BJ (cell line): ENCODE measurements around the gene PLEKHG3. TPM values are rescaled to one million over a fixed set of nuclear protein-coding genes. Genes with fewer than 3 reads are reported as not detected.

Experiments used
- CTCF ChIA-PET: fragments of 350-600 bp; formaldehyde crosslinking; extraction: SDS; loops from one replicate; lab custom pipeline; 2021; ENCODE audit warnings: antibody characterized with exemption, inconsistent platforms; lab: Yijun Ruan, JAX
- POLR2A ChIA-PET: fragments of 300-600 bp; sonication (Branson Sonifier 250); formaldehyde crosslinking; extraction: SDS; loops from one replicate; lab custom pipeline; 2021; ENCODE audit warnings: antibody characterized with exemption; lab: Charles Lee
- DNase-seq: peaks from one replicate; pipeline ENCODE4 v3.0.0-alpha.2; 2011; ENCODE audit warnings: low read depth
- H3K27me3 ChIP-seq: 2 replicates; pipeline ENCODE4 v1.6.0; 2011; ENCODE audit warnings: low read length; ENCODE audit not compliant: control insufficient read depth, insufficient read depth
- H3K36me3 ChIP-seq: 2 replicates; pipeline ENCODE4 v1.5.1; 2011; ENCODE audit warnings: low read length; ENCODE audit not compliant: control insufficient read depth, insufficient read depth
- H3K4me3 ChIP-seq: 2 replicates; pipeline ENCODE4 v1.5.1; 2011; ENCODE audit warnings: low read depth, mild to moderate bottlenecking, control low read depth, low read length
- polyA plus RNA-seq: library from polyadenylated mRNA; depleted of rRNA; stranded (reverse); fragments of >200 nt; gene quantifications from 2 replicates; pipeline ENCODE4 v1.2.3, GENCODE V29; 2011
- TF ChIP-seq, protein P1 (sequence below): IDR thresholded peaks from 2 replicates; pipeline ENCODE4 v1.5.1; 2011; ENCODE audit warnings: low read depth, mild to moderate bottlenecking, control low read depth, inconsistent platforms, low read length, moderate library complexity; ENCODE audit not compliant: insufficient read depth

PLEKHG3 gene
- polyA plus RNA-seq, 1 experiment = 12.4 TPM

- TF ChIP-seq, protein P1, sequence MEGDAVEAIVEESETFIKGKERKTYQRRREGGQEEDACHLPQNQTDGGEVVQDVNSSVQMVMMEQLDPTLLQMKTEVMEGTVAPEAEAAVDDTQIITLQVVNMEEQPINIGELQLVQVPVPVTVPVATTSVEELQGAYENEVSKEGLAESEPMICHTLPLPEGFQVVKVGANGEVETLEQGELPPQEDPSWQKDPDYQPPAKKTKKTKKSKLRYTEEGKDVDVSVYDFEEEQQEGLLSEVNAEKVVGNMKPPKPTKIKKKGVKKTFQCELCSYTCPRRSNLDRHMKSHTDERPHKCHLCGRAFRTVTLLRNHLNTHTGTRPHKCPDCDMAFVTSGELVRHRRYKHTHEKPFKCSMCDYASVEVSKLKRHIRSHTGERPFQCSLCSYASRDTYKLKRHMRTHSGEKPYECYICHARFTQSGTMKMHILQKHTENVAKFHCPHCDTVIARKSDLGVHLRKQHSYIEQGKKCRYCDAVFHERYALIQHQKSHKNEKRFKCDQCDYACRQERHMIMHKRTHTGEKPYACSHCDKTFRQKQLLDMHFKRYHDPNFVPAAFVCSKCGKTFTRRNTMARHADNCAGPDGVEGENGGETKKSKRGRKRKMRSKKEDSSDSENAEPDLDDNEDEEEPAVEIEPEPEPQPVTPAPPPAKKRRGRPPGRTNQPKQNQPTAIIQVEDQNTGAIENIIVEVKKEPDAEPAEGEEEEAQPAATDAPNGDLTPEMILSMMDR = no peak
- no peak overlapping the region for H3K4me3 ChIP-seq
- ChIA-PET CTCF (no interaction called here), POLR2A (no interaction called here)
- peaks cover 13% of the 10 kb centered on the region for H3K27me3 ChIP-seq
- no peaks in the 10 kb centered on the region for H3K36me3 ChIP-seq
- DNase-seq = no peak
Observed at GRCh38 chr14:64691376-64691775, 12.8 kb upstream of the PLEKHG3 start.

- peaks cover 17% of the 10 kb centered on the region for H3K27me3 ChIP-seq
- H3K36me3 ChIP-seq = no peaks in the 10 kb centered on the region
- POLR2A ChIA-PET = no interaction called here
- TF ChIP-seq, protein P1 = no peak
- CTCF ChIA-PET = no interaction called here
- no peak for DNase-seq
- no peak overlapping the region for H3K4me3 ChIP-seq
Observed at GRCh38 chr14:64692189-64692985, 11.8 kb upstream of the PLEKHG3 start.

GRCh38 chr14:64692986-64693809 lies 11.0 kb upstream of the PLEKHG3 start:
- ChIA-PET POLR2A (no interaction called here), CTCF (no interaction called here)
- Histone ChIP-seq H3K27me3 (peaks cover 16% of the 10 kb centered on the region), H3K36me3 (no peaks in the 10 kb centered on the region), H3K4me3 (no peak overlapping the region)
- TF ChIP-seq, protein P1 = no peak
- DNase-seq = no peak

DNA sequence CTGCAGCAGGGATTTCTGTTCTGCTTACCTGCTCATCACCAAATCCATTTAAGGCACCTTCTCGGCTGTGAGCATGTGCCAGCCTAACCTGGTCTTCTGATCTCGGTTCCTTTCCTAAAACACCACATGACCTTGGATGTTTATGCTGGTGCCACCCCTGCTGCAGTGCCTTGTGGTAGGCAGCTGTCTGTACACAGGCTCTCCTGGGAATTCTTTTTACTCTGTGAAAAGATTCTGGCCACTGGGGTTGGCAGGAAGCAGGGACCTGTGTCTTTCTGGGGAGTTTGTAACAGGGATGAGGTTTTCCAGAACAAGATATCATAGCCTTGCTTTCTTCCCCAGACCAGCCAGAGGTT lies 10.4 kb upstream of the PLEKHG3 start:
- ChIA-PET POLR2A (no interaction called here), CTCF (no interaction called here)
- H3K4me3 ChIP-seq = no peak overlapping the region
- H3K36me3 ChIP-seq = no peaks in the 10 kb centered on the region
- peaks cover 16% of the 10 kb centered on the region for H3K27me3 ChIP-seq
- TF ChIP-seq, protein P1 = no peak
- DNase-seq = no peak

- POLR2A ChIA-PET = no interaction called here
- CTCF ChIA-PET = interaction anchor here (0.8 to 1.6 kb wide), 2 partner anchors 23 to 64 kb away, joined by 4 to 5 read pairs; no protein-coding TSS in a partner anchor
- Histone ChIP-seq H3K36me3 (no peaks in the 10 kb centered on the region), H3K27me3 (peaks cover 16% of the 10 kb centered on the region), H3K4me3 (no peak overlapping the region)
- no peak for DNase-seq
- TF ChIP-seq, protein P1 = no peak
Observed at GRCh38 chr14:64695071-64695470, 9.2 kb upstream of the PLEKHG3 start.
